Urothelium cell line (cell line): ENCODE results near the gene CELSR3.

Experiments used
- DNase-seq: peaks from one replicate; pipeline ENCODE4 v3.0.0; 2011; ENCODE audit warnings: low spot score, mixed read lengths
- FAIRE-seq: peaks from 2 replicates; lab custom pipeline; 2011; peaks lifted over from hg19 to GRCh38; lab: Jason Lieb, UNC

CELSR3 gene

DNA sequence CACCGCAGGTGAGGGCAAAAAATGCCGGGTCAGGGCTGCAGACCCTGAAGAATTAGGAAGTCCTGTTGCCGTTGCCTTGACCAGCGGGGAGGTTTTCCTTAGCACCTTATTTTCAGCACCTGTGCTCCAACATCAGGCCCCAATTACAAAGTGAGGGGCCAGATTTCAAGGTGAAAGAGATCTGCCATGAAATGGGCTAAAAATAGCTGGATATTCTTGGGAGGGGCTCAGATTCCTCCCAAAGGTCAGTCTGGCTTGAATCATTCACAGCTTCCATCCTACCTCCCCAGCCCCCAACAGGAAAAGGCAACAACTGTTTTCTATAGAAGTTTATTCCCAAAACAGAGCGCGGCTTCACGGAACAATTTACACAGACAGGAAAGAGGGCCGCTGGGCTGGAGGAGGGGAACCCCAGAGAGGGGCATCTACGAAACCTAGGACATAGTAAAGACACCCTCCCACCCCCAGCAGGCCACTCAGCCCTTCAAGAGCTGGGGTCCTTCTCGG, 26.5 kb downstream of the CELSR3 start:
- FAIRE-seq (no peak), DNase-seq (no peak)

DNA sequence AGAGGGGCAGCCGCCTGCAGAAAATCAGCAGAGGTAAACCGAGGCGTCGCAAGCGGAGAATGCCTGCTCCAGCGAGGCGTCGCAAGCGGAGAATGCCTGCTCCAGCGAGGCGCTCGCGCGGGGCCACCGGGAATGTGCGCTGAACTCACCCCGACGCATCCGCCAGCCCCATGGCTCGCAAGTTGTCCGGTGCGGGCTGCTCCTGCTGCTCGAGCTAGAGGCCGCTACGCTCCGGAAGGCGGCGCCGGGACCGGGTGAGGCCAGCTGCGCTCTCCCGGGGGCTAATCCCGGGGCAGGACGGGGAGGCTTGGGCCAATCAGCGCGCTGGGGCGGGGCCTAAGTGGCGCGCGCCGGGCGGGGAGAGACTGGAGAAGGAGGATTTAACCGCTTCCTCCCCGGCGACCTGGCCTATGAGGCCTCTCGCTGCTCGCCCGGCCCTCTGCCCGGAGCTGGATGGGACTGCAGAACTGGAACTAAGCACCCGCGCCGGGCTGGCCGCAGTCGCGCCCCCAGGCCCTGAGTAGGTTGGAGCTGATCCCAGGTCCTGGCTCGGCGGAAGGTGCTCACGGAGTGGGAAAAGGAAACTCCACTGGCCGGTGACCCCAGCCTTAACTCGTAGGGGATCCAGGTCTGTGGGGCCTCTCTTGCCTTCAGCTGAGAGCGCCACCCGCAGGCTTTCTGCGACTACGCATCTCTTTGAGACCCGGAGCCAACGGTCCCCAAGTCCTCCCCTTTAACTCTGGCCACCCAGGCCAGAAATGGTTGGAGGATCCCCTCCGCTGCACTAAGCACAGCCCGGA, 27.3 kb downstream of the CELSR3 start, which contains the start of gene SLC26A6:
Gene SLC26A6, minus strand, starts transcription at position 240 of the 800 bp plus-strand sequence. Its CDS starts 68 bp downstream, at position 172.
- DNase-seq (peak; percentile 99), FAIRE-seq (peak; percentile 89)

DNA sequence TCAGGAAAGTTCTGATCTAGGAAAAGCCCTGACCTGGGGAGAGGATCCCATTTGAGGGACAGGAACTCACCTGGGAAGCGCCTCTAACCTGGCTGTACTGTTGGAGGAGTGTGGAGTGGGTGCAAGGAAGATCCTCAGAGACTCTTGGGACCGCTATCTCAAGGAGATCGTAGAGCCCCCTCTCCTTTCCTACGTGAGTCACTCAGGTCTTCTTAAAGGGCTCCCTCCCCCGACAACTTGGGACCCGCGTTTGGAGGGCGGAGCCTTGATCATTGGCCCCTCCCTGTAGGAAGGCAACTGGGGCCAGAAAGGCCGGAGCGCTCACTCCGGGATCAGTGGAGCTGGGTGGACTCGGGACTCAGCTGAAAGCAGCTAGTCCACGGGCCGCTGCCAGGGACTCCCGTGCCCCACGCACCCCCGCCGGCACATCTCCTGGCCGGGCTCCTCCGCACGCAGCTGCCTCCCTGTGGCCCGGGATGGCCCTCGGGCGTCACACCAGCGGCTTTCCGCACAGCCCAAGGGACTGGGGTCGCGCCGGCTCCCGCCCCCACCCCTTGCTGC, 27.9 kb downstream of the CELSR3 start:
- DNase-seq (peak; percentile 82), FAIRE-seq (no peak)

DNA sequence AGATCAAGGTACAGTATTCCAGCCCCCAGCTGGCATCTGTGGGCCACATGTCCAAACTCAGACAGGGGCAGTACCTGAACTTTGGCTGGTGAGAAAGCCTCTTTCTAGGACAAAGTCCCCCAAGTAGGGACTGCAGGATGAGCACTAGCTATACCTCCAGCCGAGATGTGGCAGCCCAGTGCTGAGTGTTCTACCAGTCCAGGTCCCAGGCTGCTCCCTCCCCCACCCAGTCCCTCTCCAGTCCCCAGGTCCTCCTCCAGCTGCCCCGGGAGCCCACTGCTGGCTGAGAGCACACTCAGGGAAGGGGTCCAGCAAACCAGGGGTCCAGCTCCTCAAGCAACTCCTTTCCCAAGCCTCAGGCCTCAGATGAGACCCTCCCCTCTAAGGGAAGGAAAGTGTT, 28.9 kb downstream of the CELSR3 start:
- no peak for DNase-seq
- FAIRE-seq: no peak

DNA sequence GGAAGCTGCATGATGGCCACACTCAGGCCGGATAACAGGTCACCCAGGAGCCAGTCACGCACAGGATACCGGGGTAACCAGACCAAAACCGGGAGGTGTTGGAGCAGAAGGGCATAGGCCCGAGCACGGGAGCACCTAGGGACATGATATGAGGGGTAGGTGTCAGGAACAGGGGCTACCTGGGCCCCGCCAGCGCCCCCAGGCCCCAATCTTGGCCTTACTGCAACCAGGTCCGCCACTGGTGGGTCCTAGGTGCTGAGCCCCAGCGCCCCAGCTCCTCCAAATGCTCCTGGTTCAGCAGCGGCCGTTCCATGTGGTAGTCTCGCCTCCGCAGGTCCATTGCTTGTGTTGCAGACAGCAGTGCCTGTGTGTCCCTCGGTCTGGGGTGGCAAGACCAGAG, 29.4 kb downstream of the CELSR3 start:
- FAIRE-seq: no peak
- DNase-seq: no peak

DNA sequence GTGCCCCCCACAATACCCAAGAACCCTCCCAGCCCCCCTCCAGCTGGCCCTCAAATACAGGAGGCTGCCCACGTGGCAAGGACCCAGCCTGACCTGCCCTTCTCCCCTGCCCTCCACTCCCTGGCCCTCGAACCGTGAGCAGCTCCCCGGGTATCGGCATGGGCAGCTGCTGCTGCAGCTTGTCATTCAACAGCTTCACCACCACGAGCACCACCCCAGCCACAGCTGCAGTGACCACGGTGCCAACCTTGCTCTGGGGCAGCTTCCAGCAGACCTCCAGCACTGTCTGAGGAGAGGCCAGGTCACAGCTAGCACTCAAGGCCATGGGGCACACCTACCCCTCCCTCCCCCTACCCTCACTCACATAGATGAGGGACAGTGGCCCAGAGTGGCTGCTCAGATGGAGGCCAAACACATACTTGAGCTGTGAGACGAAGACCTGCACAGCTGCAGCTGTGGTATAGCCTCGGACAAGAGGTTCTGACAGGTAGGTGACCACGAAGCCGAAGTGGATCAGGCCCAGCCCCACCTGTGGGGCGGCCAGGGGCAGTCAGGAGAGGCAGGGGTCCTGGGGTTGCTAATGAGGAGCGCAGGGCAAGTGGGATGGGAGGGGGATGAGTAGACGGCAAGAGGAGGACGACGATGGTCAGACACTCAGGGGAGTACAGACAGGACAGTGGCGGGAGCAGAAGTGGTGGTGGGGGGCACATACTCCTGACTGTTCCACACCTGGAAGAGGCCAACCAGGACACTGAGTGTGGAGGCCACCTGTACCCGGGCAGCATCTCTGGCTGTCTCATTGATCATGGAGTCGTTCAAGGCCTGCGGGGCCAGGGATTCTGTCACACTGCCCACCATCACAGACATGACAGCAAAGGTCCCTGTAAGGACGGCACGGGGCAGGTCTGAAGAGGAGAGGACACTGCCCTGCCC, 30.9 kb downstream of the CELSR3 start:
- FAIRE-seq: no peak
- DNase-seq: no peak

DNA sequence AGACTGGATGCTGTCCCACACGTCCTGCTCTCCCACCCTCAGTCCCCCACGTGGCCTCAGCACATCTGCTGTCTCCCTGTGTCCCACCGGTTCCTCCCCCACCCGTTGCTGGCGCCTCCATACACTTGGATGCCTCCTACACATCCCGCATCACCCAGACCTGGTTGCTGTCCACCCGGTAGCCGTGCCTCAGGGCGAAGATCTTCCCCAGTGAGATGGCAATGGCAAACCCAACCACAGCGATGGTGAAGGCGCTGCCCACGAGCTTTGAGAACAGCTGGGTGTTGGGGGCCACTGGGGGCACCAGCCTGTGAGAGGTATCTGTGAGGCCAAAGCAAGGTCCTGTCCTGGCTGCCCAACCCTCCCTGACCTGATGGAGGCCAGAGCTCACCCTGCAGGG, 31.9 kb downstream of the CELSR3 start:
- no peak for DNase-seq
- no peak for FAIRE-seq

DNA sequence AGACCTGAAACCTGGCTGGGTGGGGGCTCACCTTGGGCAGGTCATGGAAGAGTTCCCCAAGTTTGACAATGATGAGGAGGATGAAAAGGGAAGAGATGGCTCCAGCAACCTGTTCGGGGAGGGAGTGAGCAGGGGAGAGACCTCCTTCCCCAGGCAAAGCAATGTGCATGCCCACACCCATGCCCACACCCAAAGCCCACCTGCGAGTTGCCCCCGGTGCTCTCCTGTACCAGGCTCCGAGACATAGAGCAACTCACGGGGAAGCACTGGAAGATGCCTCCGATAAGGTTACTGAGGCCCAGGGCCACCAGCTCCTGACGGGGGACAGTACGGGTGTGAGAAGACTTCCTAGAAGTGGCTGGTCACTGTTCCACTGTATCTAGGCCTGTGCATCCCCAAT, 32.3 kb downstream of the CELSR3 start:
- no peak for DNase-seq
- FAIRE-seq: no peak

DNA sequence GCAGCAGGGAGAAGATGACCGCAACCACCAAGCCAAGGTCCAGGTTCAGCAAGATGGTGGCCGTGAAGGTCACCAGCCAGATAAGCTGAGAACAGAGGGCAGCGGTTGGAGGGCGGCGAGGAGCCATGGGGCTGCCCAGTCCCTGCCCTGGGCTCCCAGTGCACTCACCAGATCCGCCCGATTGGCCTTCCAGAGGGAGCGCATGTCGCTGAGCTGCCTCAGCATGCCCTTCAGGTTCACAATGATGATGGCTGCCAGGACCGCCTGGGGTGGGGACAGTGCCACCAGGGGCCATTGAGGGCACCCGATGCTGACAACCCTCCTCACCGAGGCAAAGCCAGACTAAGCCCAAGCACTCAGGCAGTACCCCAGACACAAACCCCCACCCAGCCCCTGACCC, 32.8 kb downstream of the CELSR3 start:
- DNase-seq (no peak), FAIRE-seq (no peak)

DNA sequence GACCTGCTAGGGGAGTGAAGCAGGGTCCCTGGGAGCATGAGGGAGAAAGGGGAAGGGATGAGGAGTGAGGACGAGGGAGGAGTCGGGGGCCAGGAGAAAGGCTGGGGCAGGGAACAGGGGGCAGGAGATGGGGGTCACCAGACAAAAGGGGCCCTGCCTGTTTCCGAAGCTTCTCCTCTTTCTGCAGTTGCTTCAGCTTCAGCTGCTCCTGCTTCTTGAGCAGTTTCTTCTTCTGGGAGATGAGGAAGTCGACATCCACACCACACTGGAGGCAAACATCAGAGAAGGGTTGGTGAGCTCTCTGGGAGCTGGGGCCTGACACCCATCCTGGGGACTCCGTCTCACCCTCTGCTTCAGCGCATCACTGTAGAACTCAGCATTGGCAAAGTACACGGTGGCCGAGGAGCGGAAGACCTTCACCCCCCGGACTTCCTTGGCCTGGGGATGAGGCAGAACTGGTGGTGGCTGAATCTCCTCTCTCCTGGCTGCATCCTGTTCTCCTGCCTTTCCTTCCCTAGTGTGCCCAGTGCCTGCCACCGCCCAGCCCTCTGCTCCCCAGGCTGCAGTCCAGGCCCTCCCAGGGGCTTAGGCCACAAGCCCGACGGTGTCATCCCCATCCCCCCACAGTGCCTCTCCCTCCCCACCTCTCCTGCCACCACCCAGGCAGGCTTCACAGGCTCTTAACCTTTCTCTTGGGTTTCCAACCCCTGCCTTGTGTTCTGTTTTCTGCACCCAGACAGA, 34.2 kb downstream of the CELSR3 start:
- DNase-seq (no peak), FAIRE-seq (no peak)

DNA sequence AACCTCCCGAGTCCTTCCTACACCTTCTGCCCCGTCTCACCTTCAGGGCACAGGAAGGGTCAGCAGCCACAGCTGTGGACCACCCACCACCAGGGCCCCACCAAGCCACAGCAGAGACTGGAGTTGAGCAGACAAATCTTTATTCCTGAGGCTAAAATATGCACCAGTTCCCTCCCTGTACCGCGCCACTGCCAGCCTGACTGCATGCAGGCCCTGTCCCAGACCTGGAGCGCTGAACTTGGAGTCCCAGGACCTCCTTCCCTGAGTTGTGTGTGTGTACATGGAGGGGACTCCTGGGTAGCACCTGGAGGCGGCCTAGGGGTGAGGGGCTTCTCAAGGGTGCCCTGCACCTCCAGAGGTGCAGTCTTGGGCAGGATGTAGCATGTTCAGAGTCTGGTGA, 37.1 kb downstream of the CELSR3 start:
- DNase-seq (no peak), FAIRE-seq (no peak)

DNA sequence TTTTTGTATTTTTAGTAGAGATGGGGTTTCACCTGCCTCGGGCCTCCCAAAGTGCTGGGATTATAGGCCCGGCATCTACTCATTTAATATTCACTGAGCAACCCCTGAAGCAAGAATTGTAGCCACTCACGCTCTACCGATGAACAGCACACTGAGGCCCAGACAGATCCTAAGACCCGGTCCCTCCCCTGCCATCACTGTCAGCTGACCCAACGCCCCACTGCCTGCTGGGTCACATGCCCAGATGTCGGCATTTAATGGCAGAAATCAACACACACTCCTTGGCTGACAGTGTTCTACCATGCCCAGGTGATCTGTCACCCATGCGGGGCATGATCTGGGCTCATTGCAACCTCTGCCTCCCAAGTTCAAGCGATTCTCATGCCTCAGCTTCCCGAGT, 37.9 kb downstream of the CELSR3 start:
- no peak for DNase-seq
- FAIRE-seq: no peak

DNA sequence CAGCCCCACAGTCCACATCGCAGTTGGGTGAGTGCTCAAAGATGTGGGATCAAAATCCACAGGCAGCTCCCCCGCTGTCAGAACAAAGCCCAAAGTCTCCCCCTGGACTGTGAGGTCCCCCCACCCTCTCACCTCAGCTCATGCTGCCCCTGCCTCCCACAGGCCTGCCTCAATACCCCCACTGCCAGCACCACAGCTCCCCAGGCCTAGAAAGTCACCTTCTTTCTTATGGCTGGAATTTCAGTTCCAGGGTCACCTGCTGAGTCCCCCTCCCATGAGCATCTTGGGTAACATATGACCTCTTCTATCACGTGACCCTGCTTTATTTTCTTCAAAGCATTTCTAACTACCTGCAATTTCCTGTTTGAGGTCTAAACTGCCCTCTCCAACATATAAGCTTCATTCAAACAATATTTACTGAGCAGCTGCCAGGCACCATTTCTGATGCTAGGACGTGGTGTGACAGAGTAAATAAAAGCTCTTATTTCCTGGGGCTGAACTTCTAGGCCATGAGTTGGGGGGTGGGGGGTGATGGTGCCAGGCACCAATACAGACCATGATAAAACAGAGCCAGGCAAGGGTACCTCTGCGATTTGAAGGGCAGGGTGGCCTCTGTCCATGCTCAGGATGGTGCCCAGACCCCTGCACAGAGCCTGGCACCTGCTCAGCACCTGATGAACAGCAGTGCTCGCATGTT, 38.7 kb downstream of the CELSR3 start:
- FAIRE-seq (no peak), DNase-seq (no peak)

DNA sequence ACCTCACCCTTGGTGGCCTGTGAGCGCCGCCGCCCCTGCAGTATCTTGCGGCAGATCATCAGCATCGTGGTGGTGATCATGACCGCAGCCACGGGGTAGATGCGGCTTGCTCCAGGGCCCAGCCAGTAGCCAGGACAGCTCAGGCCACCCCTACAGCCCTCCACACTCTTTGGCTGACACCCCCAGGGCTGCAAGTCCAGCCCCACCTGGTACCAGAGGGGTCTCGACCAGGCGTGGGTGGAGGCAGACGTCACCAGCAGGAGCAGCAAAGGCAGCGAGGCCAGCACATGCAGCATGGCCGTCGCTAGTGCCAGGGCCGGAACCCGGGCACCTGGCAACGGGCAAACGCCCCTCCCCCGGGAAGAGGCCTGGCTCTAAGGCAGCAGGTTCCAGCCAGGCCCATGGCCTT, 41.2 kb downstream of the CELSR3 start, which contains the start of gene TMEM89:
Gene TMEM89, minus strand, starts transcription at position 309 of the 409 bp plus-strand sequence. Its CDS starts 13 bp downstream, at position 296.
- FAIRE-seq (no peak), DNase-seq (no peak)

DNA sequence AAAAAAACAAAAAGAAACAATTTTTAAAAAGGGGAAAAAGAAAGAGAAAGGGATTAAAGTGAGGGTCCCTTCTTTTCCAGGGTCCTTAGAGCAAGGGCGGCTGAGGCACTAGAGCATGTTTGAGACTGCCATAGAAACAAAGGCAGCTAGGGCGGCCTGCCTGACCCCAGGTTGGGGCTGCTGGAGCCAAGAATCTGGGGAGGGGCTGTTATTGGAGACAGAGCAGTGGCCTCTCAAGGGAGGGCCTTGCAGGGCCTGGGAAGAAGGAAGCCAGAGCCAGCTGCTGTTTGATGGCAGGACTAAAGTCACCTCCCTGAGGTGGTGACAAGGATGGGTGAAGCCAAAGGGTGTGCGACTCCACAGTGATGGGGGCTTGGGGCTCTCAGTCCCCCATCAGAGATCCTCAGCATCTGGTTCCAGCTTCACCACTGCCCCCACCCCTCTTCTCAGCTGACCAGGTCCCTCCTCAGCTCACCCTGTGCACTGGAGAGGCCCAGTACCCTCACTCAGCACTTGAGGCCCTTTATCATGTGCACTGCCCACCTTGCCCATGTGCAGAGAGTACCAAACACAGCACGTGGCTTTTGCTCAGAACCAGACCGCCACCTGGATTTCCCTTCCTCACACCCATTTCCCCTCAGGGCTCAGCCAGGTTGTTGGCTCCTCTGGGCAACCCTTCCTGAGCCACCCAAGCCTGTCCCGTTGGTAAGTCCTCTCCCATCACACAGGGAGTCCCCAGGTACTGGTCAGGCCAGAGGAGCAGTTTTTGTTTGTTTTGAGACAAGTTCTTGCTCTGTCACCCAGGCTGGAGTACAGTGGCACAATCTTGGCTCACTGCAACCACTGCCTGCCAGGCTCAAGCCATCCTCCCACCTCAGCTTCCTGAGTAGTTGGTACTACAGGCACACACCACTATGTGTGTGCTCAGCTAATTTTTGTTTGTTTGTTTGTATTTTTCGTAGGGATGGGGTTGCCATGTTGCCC, 42.9 kb downstream of the CELSR3 start:
- peak; percentile 61 for FAIRE-seq
- DNase-seq: no peak

DNA sequence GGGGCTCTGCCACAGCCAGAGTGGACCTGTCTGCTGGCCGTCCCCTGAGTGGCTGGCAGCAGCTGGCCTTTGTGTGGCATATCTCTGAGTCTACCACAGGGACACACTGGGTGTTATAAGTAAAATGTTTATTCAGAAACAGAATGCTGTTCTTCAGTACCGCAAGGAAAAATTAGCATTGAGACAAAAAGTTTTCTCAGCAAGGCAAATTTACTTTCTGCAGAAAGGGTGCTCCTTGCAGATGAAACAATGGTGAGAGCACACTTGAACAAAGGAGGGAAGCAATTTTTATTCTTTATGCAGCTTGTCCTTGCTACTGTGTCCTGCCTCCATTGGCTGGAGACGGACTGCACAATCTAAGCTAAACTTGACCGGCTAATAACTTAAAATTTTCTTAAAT, 45.1 kb downstream of the CELSR3 start:
- DNase-seq (no peak), FAIRE-seq (no peak)

DNA sequence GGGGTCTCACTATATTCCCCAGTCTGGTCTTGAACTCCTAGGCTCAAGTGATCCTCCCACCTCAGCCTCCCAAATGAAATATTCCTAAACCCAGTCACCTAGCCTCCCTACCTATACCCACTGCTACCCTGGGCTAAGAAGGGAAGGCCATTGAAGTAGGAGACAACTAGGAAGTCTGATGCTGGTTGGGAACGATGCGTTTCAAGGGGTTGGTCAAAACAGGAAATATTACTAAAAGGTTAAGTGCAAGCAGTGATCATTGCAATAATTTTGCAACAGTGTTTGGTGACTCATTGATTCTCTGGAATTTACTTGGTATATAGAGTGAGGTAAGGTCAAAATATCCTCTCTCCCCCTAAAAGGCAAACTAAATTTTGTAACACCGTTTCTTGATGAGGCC, 48.6 kb downstream of the CELSR3 start:
- DNase-seq (no peak), FAIRE-seq (no peak)

DNA sequence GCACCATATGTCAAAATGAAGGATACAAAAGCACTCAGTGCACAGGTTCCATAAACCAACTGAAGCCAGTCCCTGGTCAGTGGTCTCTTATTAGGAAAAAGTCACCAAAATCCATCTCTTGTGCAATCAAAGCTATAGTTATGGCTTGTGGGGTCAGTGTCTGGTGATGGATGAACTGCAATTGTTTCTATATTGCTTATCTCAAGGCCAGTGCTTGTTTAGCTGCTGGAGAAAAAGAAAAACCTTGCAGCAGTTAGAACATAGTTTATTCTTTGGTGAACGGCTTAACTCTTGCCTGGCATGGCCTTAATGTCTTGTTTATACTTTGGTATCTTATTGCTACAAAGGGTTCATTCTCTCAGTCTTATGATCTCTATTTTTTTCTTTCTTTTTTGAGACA, 50.4 kb downstream of the CELSR3 start:
- DNase-seq (no peak), FAIRE-seq (no peak)
